Endothelial cell (in vitro differentiated cells): ENCODE results near the gene PKD2. TPM values are rescaled to one million over a fixed set of nuclear protein-coding genes. Genes with fewer than 3 reads are reported as not detected.
A peak's percentile ranks its signal among the peaks of the same experiment; 100 is the strongest.

Experiments
- DNase-seq: peaks from one replicate; pipeline ENCODE4 v3.0.0; 2021; ENCODE audit warnings: low spot score
- H3K27ac Mint-ChIP-seq: one replicate; pipeline ENCODE4 v1.8.0; 2021; ENCODE audit warnings: mixed read lengths, inconsistent platforms; ENCODE audit not compliant: unreplicated experiment
- H3K27me3 Mint-ChIP-seq: one replicate; pipeline ENCODE4 v1.8.0; 2021; ENCODE audit warnings: mild to moderate bottlenecking, moderate library complexity, mixed read lengths, inconsistent platforms; ENCODE audit not compliant: unreplicated experiment
- H3K36me3 Mint-ChIP-seq: one replicate; pipeline ENCODE4 v1.8.0; 2021; ENCODE audit warnings: mild to moderate bottlenecking, low read depth, mixed read lengths, inconsistent platforms; ENCODE audit not compliant: unreplicated experiment
- H3K4me1 Mint-ChIP-seq: one replicate; pipeline ENCODE4 v1.8.0; 2021; ENCODE audit warnings: mild to moderate bottlenecking, mixed read lengths, inconsistent platforms; ENCODE audit not compliant: unreplicated experiment
- H3K4me3 Mint-ChIP-seq: one replicate; pipeline ENCODE4 v1.8.0; 2021; ENCODE audit warnings: mild to moderate bottlenecking, mixed read lengths, inconsistent platforms; ENCODE audit not compliant: unreplicated experiment
- H3K9me3 Mint-ChIP-seq: one replicate; pipeline ENCODE4 v1.8.0; 2021; ENCODE audit warnings: mixed read lengths, inconsistent platforms; ENCODE audit not compliant: unreplicated experiment
- CTCF ChIP-seq: fragments of 200-600 bp; sonication (generic); IDR thresholded peaks from one replicate; pipeline ENCODE4 v1.5.0; 2021; ENCODE audit warnings: antibody characterized with exemption; ENCODE audit not compliant: unreplicated experiment
- total RNA-seq: library from RNA; stranded (reverse); fragmentation: NEBNext Ultra II Directional; extraction: Animal tissue kit (Norgen Biotek cat#: 25700); gene quantifications from one replicate; pipeline ENCODE4 v1.2.1, GENCODE V29; 2021; ENCODE audit not compliant: unreplicated experiment

Gene PKD2
- total RNA-seq, 1 donor from 2014 or later: 31.1 TPM

DNA sequence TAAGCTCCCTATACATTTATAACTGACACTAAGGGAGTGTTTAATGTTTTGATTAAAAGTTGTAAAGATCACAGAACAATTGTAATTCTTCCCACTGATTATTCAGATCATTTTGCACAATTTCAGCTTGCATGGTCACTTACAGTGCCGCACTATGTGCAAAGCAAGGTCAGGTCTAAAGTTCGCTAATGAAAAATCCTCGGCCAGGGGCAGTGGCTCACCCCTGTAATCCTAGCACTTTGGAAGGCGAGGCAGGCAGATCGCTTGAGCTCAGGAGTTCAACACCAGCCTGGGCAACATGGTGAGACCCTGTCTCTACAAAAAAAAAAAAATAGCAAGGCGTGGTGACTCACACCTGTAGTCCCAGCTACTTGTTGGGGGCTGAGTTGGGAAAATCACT, 57.0 kb downstream of the PKD2 start:
- peaks cover 34% of the 10 kb centered on the region for H3K36me3 Mint-ChIP-seq

GRCh38 chr4:88070031-88070430, 62.6 kb downstream of the PKD2 start:
- H3K4me1 Mint-ChIP-seq: peaks cover 17% of the 10 kb centered on the region
- H3K27ac Mint-ChIP-seq: no peak overlapping the region

More for the DNA sequence above, 57.0 kb downstream of the PKD2 start:
- TF ChIP-seq CTCF: no peak
- H3K4me1 Mint-ChIP-seq: peaks cover 34% of the 10 kb centered on the region
- no peaks in the 10 kb centered on the region for H3K27me3 Mint-ChIP-seq
- H3K9me3 Mint-ChIP-seq: no peaks in the 10 kb centered on the region
- H3K27ac Mint-ChIP-seq: no peak overlapping the region
- no peak for DNase-seq
- peak overlapping the region; percentile 48 for H3K4me3 Mint-ChIP-seq

DNA sequence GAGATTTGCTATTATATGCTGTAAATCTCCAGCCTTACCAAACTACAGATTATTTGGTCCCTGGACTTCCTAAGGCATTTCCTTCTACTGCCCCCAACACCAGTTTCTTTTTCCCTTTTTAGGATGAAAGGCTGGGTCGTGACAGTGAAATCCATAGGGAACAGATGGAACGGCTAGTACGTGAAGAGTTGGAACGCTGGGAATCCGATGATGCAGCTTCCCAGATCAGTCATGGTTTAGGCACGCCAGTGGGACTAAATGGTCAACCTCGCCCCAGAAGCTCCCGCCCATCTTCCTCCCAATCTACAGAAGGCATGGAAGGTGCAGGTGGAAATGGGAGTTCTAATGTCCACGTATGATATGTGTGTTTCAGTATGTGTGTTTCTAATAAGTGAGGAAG, 67.9 kb downstream of the PKD2 start:
- Mint-ChIP-seq H3K27ac (no peak overlapping the region), H3K27me3 (peaks cover 2% of the 10 kb centered on the region), H3K4me1 (peaks cover 17% of the 10 kb centered on the region), H3K36me3 (peaks cover 34% of the 10 kb centered on the region), H3K4me3 (no peak overlapping the region), H3K9me3 (peaks cover 9% of the 10 kb centered on the region)
- TF ChIP-seq CTCF: no peak
- no peak for DNase-seq

More at GRCh38 chr4:88070031-88070430, 62.6 kb downstream of the PKD2 start:
- no peak for TF ChIP-seq CTCF
- DNase-seq: no peak
- Mint-ChIP-seq H3K27me3 (peaks cover 2% of the 10 kb centered on the region), H3K36me3 (peaks cover 48% of the 10 kb centered on the region), H3K9me3 (peaks cover 9% of the 10 kb centered on the region), H3K4me3 (no peak overlapping the region)

DNA sequence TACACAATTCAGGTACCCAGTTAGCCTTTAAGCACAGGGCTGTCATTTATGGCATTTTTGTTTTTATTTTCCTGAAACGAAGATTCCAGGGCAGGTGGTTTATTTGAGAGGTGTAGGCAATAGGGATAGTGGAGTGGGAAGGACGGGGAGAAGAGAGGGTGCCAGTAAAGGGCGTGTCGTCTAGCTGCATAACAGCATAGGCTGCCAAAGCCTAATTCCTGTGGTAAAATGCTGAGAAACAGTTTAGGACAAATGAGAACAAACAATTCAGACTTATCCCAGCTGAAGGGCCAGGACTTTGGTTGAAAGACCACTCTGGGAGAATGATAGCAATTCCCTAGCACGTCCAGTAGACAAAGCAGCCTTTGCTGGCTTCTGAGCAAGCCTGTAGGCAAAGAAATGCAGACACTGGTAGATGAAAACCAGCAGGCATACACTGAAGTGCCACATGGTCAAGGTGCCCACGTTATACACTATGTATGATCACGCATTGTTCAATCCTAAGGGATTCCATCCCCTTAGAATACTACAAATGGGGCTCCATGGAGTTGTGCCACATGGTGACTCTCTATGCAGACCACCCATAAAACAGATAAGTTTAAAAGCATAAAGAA, 70.6 kb downstream of the PKD2 start:
- Mint-ChIP-seq H3K36me3 (peaks cover 13% of the 10 kb centered on the region), H3K27me3 (peaks cover 2% of the 10 kb centered on the region), H3K9me3 (no peaks in the 10 kb centered on the region), H3K4me1 (peaks cover 14% of the 10 kb centered on the region), H3K4me3 (no peak overlapping the region), H3K27ac (no peak overlapping the region)
- no peak for TF ChIP-seq CTCF
- DNase-seq: no peak

DNA sequence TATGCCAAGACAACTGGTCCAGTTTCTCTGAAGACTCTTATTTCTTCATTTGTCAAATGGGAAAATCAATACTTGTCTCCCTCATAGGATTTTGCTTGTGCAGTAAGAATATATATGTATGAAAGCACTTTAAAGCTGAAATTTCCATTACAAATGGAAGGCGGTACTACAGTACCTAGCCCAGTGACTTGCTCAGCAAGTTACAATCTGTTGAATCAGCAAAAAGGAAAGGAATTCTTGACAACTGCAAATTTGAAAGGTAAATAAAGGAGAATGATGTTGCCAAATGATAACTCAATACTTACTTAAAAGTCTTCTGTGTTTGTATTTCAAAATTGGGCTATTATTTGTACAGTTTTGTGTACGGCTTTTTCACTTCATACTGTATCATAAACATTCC, 71.1 kb downstream of the PKD2 start:
- H3K9me3 Mint-ChIP-seq: no peaks in the 10 kb centered on the region
- H3K27me3 Mint-ChIP-seq: peaks cover 4% of the 10 kb centered on the region
- H3K4me3 Mint-ChIP-seq: no peak overlapping the region

More for the DNA sequence above, 71.1 kb downstream of the PKD2 start:
- no peak for TF ChIP-seq CTCF
- Mint-ChIP-seq H3K27ac (no peak overlapping the region), H3K4me1 (peaks cover 15% of the 10 kb centered on the region), H3K36me3 (peaks cover 13% of the 10 kb centered on the region)
- DNase-seq: no peak
